ENCODE measurements around the gene RABGAP1L.
A peak's percentile ranks its signal among the peaks of the same experiment; 100 is the strongest.

Gene RABGAP1L

DNA sequence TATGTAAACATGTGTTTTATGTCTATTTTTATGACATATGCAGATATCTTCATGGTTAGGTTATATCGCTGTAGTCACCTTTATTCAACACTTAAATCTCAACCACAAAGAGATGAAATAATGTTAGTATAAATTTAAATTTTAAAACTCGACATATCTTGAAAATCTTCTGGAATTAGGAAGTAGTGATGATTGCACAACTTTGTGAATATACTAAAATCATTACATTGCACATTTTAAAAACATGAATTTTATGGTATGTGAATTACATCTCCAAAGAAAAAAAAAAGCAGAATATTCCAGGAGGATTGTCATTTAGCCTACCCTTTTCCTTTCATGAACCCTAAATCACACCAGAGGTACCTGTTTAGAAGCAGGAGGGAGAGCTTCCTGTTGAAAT, 801.0 kb downstream of the RABGAP1L start:
- DNase-seq, result no peak
- H3K36me3 Mint-ChIP-seq, result peaks cover 10% of the 10 kb centered on the region
- H3K4me3 Mint-ChIP-seq, result no peak overlapping the region
- no peaks in the 10 kb centered on the region for H3K27me3 Mint-ChIP-seq
- H3K4me1 Mint-ChIP-seq, result peaks cover 42% of the 10 kb centered on the region
- CTCF ChIA-PET, result no interaction called here
- no peaks in the 10 kb centered on the region for H3K9me3 Mint-ChIP-seq
- H3K27ac Mint-ChIP-seq, result no peak overlapping the region

DNA sequence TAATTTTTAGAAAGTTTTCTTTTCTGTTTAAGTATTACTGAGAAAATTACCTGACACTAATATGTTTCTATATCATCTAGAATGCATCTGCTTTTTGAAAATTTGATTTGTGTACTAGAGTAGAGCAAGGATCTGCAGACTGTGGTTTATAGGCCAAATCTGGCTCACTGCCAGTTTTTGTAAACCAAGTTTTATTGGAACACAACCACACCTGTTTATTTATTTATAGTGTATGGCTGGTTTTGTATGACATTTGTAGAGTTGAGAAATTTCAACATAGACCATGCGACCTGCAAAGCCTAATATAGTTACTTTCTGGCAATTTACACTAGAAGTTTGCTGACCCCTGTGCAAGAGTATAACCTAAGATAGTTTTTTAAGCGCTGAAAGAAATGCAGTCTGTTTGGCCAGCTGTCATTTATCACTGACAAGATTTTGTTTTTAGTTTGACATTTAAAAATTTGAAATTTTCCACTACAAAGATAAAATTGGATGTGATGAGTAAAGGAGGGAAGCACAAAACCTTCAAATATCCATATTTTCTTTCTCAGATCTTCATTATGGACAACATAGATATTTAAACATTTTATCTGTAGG, 804.3 kb downstream of the RABGAP1L start:
- Mint-ChIP-seq H3K4me1 (peaks cover 58% of the 10 kb centered on the region), H3K36me3 (peaks cover 4% of the 10 kb centered on the region), H3K27ac (peak overlapping the region; percentile 100), H3K27me3 (no peaks in the 10 kb centered on the region), H3K4me3 (no peak overlapping the region), H3K9me3 (no peaks in the 10 kb centered on the region)
- no peak for DNase-seq
- CTCF ChIA-PET, result interaction anchor here (0.7 to 1.4 kb wide), 4 partner anchors 11 to 37 kb away, joined by 3 to 4 read pairs (median 3); no protein-coding TSS in a partner anchor

DNA sequence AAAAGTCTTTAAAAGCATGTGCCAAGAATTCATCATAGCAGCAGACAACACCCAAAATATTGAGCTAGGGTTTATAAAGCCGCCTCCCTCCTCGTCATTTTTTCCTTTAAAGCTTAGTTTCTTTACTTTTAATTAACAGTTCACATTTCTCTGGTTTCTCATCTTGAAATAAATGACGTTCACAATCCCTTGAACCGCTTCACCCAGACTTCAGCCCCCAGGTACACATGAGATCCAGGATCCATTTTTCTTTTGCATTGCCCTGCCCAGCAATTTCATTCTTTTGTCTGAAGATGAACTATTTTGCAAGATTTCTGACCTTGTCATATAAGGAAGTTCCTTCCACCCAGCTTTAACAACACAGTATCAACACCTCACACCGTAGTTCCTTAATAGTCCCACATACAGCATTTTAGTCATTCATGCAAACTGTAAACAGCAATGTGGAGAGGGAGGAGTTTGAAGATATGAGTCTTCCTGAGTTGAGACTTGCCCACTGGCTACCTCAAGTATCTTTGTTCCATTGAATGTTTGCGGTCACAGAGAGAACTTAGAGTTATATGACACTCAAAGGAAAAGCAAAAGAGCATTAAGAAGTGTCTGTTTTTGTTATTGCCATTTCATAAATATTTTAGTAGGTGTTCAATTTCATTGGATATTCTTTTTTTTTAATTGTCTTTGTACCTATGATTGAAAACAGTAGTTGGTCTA, 805.1 kb downstream of the RABGAP1L start:
- peak overlapping the region; percentile 84 for H3K4me3 Mint-ChIP-seq
- H3K27ac Mint-ChIP-seq, result peak overlapping the region; percentile 100
- peak; percentile 35 for DNase-seq
- no peaks in the 10 kb centered on the region for H3K27me3 Mint-ChIP-seq
- peaks cover 9% of the 10 kb centered on the region for H3K36me3 Mint-ChIP-seq
- H3K4me1 Mint-ChIP-seq, result peaks cover 62% of the 10 kb centered on the region
- CTCF ChIA-PET, result interaction anchor here (0.7 to 1.4 kb wide), 4 partner anchors 10 to 36 kb away, joined by 3 to 4 read pairs (median 3); no protein-coding TSS in a partner anchor
- H3K9me3 Mint-ChIP-seq, result no peaks in the 10 kb centered on the region

DNA sequence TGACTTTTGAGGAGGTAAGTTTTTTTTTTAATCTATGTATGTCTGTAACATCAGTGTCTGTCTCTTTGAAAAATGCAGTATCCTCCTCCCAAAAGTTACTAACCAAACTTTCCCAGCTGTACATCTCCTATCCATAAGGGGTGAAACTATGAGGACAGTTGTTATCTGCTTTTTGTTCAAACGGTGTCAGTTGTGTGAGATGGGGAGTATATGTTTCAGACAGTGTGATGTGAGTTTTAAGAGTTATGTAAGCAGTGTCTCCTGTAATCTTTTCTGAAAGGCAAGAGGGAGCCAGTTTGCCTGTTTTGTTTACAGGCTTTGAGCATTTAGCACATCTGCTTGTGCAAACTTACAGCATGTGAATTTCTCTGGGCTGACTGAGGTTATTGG, 805.6 kb downstream of the RABGAP1L start:
- Mint-ChIP-seq H3K27ac (peak overlapping the region; percentile 100), H3K4me1 (peaks cover 67% of the 10 kb centered on the region), H3K9me3 (no peaks in the 10 kb centered on the region), H3K36me3 (peaks cover 14% of the 10 kb centered on the region), H3K4me3 (peak overlapping the region; percentile 84), H3K27me3 (no peaks in the 10 kb centered on the region)
- CTCF ChIA-PET, result interaction anchor here (1.0 to 1.2 kb wide), 2 partner anchors 21 to 36 kb away, joined by 3 read pairs; no protein-coding TSS in a partner anchor
- DNase-seq, result no peak

DNA sequence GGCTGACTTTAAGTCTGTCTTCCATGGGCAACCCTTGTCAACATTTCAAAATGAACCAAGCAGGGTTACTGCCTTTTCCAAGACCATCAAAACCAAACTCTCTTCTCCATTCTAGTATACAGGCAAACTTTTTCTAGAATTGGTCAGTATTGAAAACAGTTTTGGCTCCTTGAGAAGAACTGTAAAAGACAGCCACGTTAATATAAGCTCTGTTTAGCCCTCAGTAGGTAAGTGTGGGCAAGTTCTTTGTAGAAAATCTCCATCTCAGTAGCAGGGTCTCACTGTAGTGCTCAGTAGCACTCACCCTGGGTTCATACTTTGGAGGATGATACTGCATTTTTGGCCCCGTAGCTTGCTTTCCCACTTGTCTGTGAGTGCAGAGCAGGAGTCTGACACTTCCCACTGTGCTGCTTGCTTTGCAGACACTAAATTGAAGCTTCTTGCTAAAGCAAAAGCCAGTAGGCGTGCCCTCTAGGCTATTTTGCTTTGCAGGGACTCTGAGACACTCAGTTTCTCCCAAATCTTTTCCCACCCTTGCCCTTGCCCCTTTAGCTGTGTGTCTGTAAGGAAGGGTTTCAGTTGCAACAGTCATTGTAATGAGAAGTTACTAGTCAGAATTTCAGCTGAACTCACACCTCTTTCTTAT, 806.2 kb downstream of the RABGAP1L start:
- H3K4me1 Mint-ChIP-seq, result peaks cover 72% of the 10 kb centered on the region
- no peaks in the 10 kb centered on the region for H3K9me3 Mint-ChIP-seq
- peak; percentile 47 for DNase-seq
- peak overlapping the region; percentile 100 for H3K27ac Mint-ChIP-seq
- H3K36me3 Mint-ChIP-seq, result peaks cover 16% of the 10 kb centered on the region
- CTCF ChIA-PET, result interaction anchor here (0.7 to 1.2 kb wide), 4 partner anchors 11 to 64 kb away, joined by 3 to 4 read pairs (median 3); no protein-coding TSS in a partner anchor
- no peaks in the 10 kb centered on the region for H3K27me3 Mint-ChIP-seq
- H3K4me3 Mint-ChIP-seq, result peak overlapping the region; percentile 84

DNA sequence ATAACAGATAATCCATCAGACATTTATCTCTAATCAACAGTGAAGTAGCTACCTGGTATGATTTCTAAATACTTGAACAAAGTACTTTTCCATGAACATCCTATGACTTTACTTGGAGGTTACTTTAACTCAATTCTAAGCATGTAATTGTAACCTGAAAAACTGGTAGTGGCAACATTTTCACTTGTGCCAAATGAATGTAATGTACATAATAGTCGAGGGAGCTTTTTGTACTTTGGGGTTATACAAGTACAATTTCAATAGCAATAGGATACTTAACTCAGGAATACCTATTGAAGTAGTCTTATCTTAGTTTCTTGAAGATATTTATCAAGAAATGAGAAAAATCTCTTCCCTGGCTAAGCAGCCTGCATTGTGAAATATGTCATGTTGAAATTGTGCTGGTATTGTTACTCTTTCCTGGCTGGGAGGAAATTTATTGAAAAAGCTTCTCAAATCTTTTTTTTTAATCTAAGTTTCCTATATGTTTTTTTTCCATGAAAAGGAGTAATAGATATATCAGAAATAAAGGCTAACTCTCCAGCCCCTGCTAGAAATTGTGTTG, 806.8 kb downstream of the RABGAP1L start:
- H3K4me3 Mint-ChIP-seq, result peak overlapping the region; percentile 84
- DNase-seq, result no peak
- H3K27me3 Mint-ChIP-seq, result no peaks in the 10 kb centered on the region
- CTCF ChIA-PET, result interaction anchor here (0.7 to 1.2 kb wide), 4 partner anchors 11 to 64 kb away, joined by 3 to 4 read pairs (median 3); no protein-coding TSS in a partner anchor
- peaks cover 16% of the 10 kb centered on the region for H3K36me3 Mint-ChIP-seq
- peaks cover 73% of the 10 kb centered on the region for H3K4me1 Mint-ChIP-seq
- no peaks in the 10 kb centered on the region for H3K9me3 Mint-ChIP-seq
- H3K27ac Mint-ChIP-seq, result peak overlapping the region; percentile 100

DNA sequence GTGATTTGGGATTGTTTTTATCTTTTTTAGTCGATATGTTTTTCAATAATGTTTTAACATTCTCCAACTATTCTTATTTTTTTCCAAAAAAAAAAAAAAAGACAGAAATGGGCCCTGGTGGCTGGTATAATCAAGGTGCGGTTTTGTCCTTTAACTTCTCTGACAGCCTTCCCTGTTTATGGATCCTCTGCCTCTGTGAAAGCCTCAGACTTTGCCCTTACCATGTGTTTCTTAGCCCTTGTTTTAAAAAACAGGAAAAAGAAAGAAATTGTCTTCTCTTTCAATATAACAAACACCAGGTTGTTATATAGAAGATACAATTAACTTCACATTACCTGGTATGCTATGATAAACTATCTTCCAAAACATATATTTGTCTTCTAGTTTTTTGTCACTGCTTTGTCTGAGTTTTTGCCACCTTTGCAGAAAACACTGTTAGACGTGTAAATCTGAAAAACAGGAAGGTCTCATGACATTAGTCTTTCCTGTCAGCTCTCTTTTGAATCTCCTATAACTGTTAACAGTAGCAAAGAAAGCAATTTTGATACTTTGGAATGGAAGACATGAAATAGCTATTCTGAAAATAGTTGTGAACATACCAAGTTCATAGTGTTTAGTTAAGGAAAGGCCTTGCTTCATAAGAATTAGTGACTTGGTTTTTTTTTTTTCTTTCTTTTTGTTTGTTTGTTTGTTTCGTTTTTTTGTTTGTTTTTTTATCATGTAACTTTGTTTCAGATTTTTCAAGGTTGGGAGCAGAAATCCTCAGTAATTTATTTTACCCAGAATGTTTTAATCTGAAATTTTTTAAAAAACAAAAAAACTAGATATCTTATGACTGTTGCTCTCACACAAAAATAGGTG, 808.8 kb downstream of the RABGAP1L start:
- H3K4me1 Mint-ChIP-seq, result peaks cover 88% of the 10 kb centered on the region
- H3K27me3 Mint-ChIP-seq, result no peaks in the 10 kb centered on the region
- peak overlapping the region; percentile 94 for H3K27ac Mint-ChIP-seq
- no peak for DNase-seq
- CTCF ChIA-PET, result interaction anchor here (0.7 to 2.0 kb wide), 5 partner anchors 10 to 130 kb away, joined by 3 to 7 read pairs (median 4); no protein-coding TSS in a partner anchor
- H3K4me3 Mint-ChIP-seq, result peak overlapping the region; percentile 70
- H3K36me3 Mint-ChIP-seq, result peaks cover 29% of the 10 kb centered on the region
- no peaks in the 10 kb centered on the region for H3K9me3 Mint-ChIP-seq

DNA sequence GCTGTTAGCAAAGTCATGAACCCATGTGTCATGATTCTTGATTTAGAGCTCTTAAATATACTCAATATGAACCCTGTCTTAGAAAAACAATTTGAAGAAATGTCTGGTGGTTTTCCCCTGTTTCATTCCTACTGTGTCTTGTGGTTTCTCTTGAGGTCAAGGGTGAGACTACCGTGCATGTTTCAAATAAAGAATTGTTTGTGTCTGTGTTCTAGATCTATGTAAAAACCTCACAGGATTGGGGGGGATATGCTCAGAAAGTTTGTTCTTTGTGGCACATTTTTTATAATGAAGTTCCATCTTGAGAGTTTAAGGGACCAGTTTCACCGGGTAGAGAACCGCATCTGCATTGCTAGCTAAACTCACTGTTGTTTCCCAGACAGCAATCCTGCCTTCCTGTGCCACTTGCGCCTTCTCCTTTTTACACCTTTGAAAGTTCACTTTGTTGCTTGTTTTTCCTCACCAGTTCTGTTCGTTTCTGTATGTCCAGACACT, 809.5 kb downstream of the RABGAP1L start:
- H3K9me3 Mint-ChIP-seq, result no peaks in the 10 kb centered on the region
- H3K27ac Mint-ChIP-seq, result peak overlapping the region; percentile 94
- peaks cover 83% of the 10 kb centered on the region for H3K4me1 Mint-ChIP-seq
- no peaks in the 10 kb centered on the region for H3K27me3 Mint-ChIP-seq
- CTCF ChIA-PET, result interaction anchor here (1.0 to 2.0 kb wide), 4 partner anchors 9 to 38 kb away, joined by 3 to 7 read pairs (median 5); no protein-coding TSS in a partner anchor
- H3K4me3 Mint-ChIP-seq, result peak overlapping the region; percentile 70
- peaks cover 31% of the 10 kb centered on the region for H3K36me3 Mint-ChIP-seq
- DNase-seq, result peak; percentile 45

DNA sequence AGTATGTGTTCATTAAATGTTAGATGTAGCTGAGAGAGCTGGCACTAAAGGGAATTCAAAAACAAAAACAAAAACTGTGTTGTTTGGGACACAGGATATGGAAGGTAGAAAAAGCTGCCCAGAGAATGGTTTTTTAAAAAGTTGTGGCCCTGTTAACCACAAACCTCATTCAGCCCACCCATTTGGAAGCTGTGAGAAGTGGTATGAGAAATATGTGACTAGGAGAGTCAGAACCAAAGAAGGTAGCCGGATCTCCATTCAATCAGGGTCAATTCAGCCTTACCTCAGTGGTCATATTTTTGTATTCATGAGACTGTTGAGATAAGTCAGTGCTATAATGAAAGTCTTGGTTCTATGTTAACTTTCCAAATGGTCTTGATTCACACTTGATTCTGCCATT, 810.7 kb downstream of the RABGAP1L start:
- H3K27ac Mint-ChIP-seq, result peak overlapping the region; percentile 94
- DNase-seq, result no peak

DNA sequence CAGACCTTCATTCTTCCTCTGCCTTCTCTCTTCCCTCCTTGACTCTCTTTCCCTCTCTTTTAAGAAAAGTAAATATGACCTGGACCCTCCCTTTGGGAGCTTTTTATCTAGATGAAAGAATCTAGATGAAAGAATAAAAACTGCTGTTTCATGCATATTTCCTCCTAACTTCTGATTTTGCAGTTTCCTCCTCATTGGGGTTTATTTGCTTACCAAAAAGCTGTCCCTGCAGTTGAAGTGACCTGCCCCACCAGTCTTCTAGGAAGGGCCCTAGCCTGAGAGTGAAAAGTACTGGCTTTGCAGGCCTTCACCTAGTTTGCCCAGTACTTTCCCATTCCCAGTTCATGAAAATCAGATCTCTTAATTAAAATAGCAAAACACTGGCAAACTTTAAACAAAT, 812.1 kb downstream of the RABGAP1L start:
- Mint-ChIP-seq H3K36me3 (peaks cover 50% of the 10 kb centered on the region), H3K4me1 (peaks cover 62% of the 10 kb centered on the region), H3K27me3 (no peaks in the 10 kb centered on the region), H3K9me3 (no peaks in the 10 kb centered on the region), H3K4me3 (peak overlapping the region; percentile 13), H3K27ac (peak overlapping the region; percentile 64)
- CTCF ChIA-PET, result interaction anchor here (1.0 to 2.3 kb wide), 2 partner anchors 11 to 12 kb away, joined by 3 to 8 read pairs; no protein-coding TSS in a partner anchor
- DNase-seq, result no peak

More for the DNA sequence above, 810.7 kb downstream of the RABGAP1L start:
- peaks cover 71% of the 10 kb centered on the region for H3K4me1 Mint-ChIP-seq
- CTCF ChIA-PET, result interaction anchor here (2.3 kb wide), 1 partner anchor 13 kb away, joined by 8 read pairs; no protein-coding TSS in a partner anchor
- peak overlapping the region; percentile 70 for H3K4me3 Mint-ChIP-seq
- H3K36me3 Mint-ChIP-seq, result peaks cover 38% of the 10 kb centered on the region
- no peaks in the 10 kb centered on the region for H3K27me3 Mint-ChIP-seq
- H3K9me3 Mint-ChIP-seq, result no peaks in the 10 kb centered on the region

DNA sequence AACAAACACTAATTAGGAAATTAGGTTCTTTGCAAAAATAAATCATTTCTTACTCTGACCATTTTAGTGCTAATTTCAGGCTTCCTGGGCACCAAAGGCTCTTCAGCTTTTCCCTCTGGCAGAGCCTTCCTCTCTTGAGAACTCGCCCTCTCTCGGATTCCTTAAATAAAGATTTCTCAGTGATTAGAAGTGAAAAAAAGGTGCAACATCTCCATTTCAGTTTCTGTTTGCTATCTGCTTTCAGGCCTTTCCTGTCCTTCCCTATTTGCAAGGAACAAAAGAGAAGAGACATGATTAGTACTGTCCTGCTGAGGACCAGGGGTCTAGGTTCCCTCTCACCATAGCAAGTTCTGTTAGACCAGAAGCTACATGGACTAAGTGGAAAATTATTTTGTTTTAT, 812.6 kb downstream of the RABGAP1L start:
- Mint-ChIP-seq H3K36me3 (peaks cover 55% of the 10 kb centered on the region), H3K27me3 (no peaks in the 10 kb centered on the region), H3K27ac (peak overlapping the region; percentile 63), H3K4me1 (peaks cover 65% of the 10 kb centered on the region), H3K9me3 (no peaks in the 10 kb centered on the region), H3K4me3 (no peak overlapping the region)
- CTCF ChIA-PET, result interaction anchor here (1.0 to 2.3 kb wide), 4 partner anchors 9 to 12 kb away, joined by 3 to 8 read pairs (median 4); no protein-coding TSS in a partner anchor
- DNase-seq, result no peak

DNA sequence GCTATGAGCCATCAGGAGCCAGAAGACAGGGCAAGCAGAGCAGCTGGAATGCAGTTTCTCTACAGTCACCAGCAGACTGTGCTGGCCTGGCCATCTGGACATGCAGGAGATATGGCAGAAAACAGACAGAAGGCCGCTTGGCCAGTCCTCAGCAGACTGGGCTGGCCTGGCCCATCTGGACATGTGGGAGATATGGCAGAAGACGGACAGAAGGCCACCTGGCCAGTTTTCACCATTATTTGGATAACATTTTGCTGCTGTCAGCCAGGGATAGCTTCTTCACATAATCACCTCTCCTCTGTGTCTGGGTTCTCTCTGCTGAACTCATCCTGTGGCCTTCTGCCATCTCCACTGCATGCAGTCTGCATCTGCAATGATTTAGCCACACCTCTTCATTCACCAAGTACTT, 815.4 kb downstream of the RABGAP1L start:
- Mint-ChIP-seq H3K9me3 (no peaks in the 10 kb centered on the region), H3K4me1 (peaks cover 42% of the 10 kb centered on the region), H3K36me3 (peaks cover 59% of the 10 kb centered on the region), H3K4me3 (no peak overlapping the region), H3K27me3 (no peaks in the 10 kb centered on the region), H3K27ac (no peak overlapping the region)
- CTCF ChIA-PET, result interaction anchor here (0.8 to 1.7 kb wide), 2 partner anchors 8 to 11 kb away, joined by 4 to 6 read pairs; no protein-coding TSS in a partner anchor
- no peak for DNase-seq

DNA sequence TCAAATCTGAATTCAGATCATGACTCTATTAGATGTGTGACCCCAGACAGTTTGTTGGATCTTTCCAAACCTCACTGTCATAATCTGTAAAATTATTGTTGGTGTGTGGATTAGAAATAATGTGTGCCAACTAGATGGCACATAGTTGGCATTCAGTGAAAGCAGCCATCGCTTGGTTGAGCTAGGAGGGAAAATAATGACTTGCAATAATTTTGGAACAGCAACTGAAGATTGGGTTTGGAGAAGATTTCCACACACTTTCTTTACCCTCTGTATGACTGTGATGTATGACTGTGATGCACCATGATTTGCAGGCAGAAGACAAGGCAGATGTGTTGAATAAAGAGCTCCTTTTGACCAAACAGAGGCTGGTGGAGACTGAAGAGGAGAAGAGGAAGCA, 816.4 kb downstream of the RABGAP1L start:
- H3K36me3 Mint-ChIP-seq, result peaks cover 61% of the 10 kb centered on the region
- H3K4me3 Mint-ChIP-seq, result no peak overlapping the region
- H3K9me3 Mint-ChIP-seq, result no peaks in the 10 kb centered on the region
- no peaks in the 10 kb centered on the region for H3K27me3 Mint-ChIP-seq
- CTCF ChIA-PET, result interaction anchor here (0.6 kb wide), 1 partner anchor 950 kb away, joined by 4 read pairs; no protein-coding TSS in a partner anchor
- H3K4me1 Mint-ChIP-seq, result peaks cover 39% of the 10 kb centered on the region
- no peak overlapping the region for H3K27ac Mint-ChIP-seq
- no peak for DNase-seq

Measured in activated naive CD4-positive, alpha-beta T cell treated with anti-CD3 and anti-CD28 coated beads, Interleukin-2, amount 10 ng/mL, durations not matched to agents 7 days and 5 days (primary cell).